Caco-2 (cell line): ENCODE measurements around the gene E2F1. TPM values are rescaled to one million over a fixed set of nuclear protein-coding genes. Genes with fewer than 3 reads are reported as not detected.

Experiments used
- BruUV-seq: library from RNA; stranded (reverse); fragments of 400-500 nt; replicated peaks from 2 replicates; lab custom pipeline; 2021; lab: Mats Ljungman, UMichigan
- CTCF ChIA-PET: fragments of 300-600 bp; sonication (Branson Sonifier 250); formaldehyde crosslinking; loops from one replicate; lab custom pipeline; 2022; ENCODE audit warnings: antibody characterized with exemption; lab: Charles Lee
- POLR2A ChIA-PET: fragments of 300-600 bp; sonication (Branson Sonifier 250); formaldehyde crosslinking; loops from one replicate; lab custom pipeline; 2022; ENCODE audit warnings: antibody characterized with exemption; lab: Charles Lee
- DNase-seq, 2 experiments: peaks; one replicate each; pipeline versions ENCODE4 v3.0.0 to v3.0.0-alpha.2; 2020 to 2022
- H3K27me3 ChIP-seq: replicated peaks from 2 replicates; pipeline ENCODE4 v1.6.0; 2011; ENCODE audit warnings: low read length; ENCODE audit not compliant: control insufficient read depth, insufficient read depth
- H3K36me3 ChIP-seq: 2 replicates; pipeline ENCODE4 v1.5.1; 2011; ENCODE audit warnings: low read length; ENCODE audit not compliant: control insufficient read depth, insufficient read depth
- H3K4me1 ChIP-seq: fragments of 250-450 bp; sonication (Bioruptor Pico); 2 replicates; pipeline ENCODE4 v1.5.1; 2020; ENCODE audit warnings: mild to moderate bottlenecking
- H3K4me3 ChIP-seq: 2 replicates; pipeline ENCODE4 v1.5.1; 2011; ENCODE audit warnings: low read depth, mild to moderate bottlenecking, control low read depth, low read length
- H3K9me3 ChIP-seq: fragments of 250-450 bp; sonication (Bioruptor Pico); 2 replicates; pipeline ENCODE4 v1.5.1; 2020; ENCODE audit warnings: mild to moderate bottlenecking, moderate library complexity
- H3K27ac Mint-ChIP-seq: one replicate; pipeline ENCODE4 v1.8.0; 2022; ENCODE audit warnings: mixed read lengths; ENCODE audit not compliant: unreplicated experiment
- H3K27me3 Mint-ChIP-seq: one replicate; pipeline ENCODE4 v1.8.0; 2022; ENCODE audit warnings: mixed read lengths; ENCODE audit not compliant: insufficient read depth, unreplicated experiment
- H3K36me3 Mint-ChIP-seq: one replicate; pipeline ENCODE4 v1.8.0; 2022; ENCODE audit warnings: mild to moderate bottlenecking, mixed read lengths; ENCODE audit not compliant: insufficient read depth, unreplicated experiment
- H3K4me1 Mint-ChIP-seq: one replicate; pipeline ENCODE4 v1.8.0; 2022; ENCODE audit warnings: low read depth, mixed read lengths; ENCODE audit not compliant: unreplicated experiment
- H3K4me3 Mint-ChIP-seq: one replicate; pipeline ENCODE4 v1.8.0; 2022; ENCODE audit warnings: mild to moderate bottlenecking, moderate library complexity, mixed read lengths; ENCODE audit not compliant: unreplicated experiment
- H3K9me3 Mint-ChIP-seq: one replicate; pipeline ENCODE4 v1.8.0; 2022; ENCODE audit warnings: mixed read lengths; ENCODE audit not compliant: unreplicated experiment
- CTCF ChIP-seq, 2 experiments: fragments of 200-600 bp in 1 of 2; IDR thresholded peaks; 1 replicate in 1 of 2; 2 replicates in 1 of 2; pipeline versions ENCODE4 v1.5.1 to v1.8.0; 2011 to 2022; ENCODE audit warnings: antibody characterized with exemption in 1 of 2, control low read depth in 1 of 2, inconsistent platforms in 1 of 2, low read depth in 1 of 2, low read length in 1 of 2, mild to moderate bottlenecking in 1 of 2, moderate library complexity in 1 of 2; ENCODE audit not compliant: insufficient read depth in 1 of 2, severe bottlenecking in 1 of 2, unreplicated experiment in 1 of 2
- intact Hi-C: fragments of 100-400 bp; cut with micrococcal nuclease; formaldehyde crosslinking; loops from one replicate; pipeline ENCODE4 v1.10.0; 2022; ENCODE audit not compliant: unreplicated experiment
- total RNA-seq: library from RNA; stranded (reverse); gene quantifications from 2 replicates; pipeline ENCODE4 v1.2.3, GENCODE V29; 2022

E2F1 gene
- total RNA-seq, 1 experiment from 2014 or later, result 74.7 TPM

GRCh38 chr20:33653900-33654596, 32.1 kb downstream of the E2F1 start:
- peaks cover 25% of the 10 kb centered on the region for H3K4me1 Mint-ChIP-seq
- peak overlapping the region; percentile 66 for H3K27ac Mint-ChIP-seq
- BruUV-seq, result no TSS peak
- no peak for TF ChIP-seq CTCF (IDR thresholded peaks at IDR 0.05; ENCODE audit: insufficient read depth in 1 of 2, low read depth in 1 of 2, low read length in 1 of 2, severe bottlenecking in 1 of 2, unreplicated experiment in 1 of 2)
- POLR2A ChIA-PET, result interaction anchor here (1.9 to 2.8 kb wide), 3 partner anchors 10 to 165 kb away, joined by 7 to 28 read pairs (median 26); partner anchors contain the start of genes ACTL10 and CBFA2T2
- DNase-seq, result peak; percentile 80 to 91
- Histone ChIP-seq H3K4me1 (peaks cover 27% of the 10 kb centered on the region), H3K27me3 (no peaks in the 10 kb centered on the region), H3K9me3 (no peaks in the 10 kb centered on the region), H3K4me3 (no peak overlapping the region), H3K36me3 (0 out of 2 replicates have a peak, but pooled peaks cover 1% of the 10 kb centered on the region)
- intact Hi-C loops, result loop anchor here (1.0 to 2.0 kb wide), 4 partner anchors 31 to 254 kb away; no protein-coding TSS in a partner anchor
- H3K27me3 Mint-ChIP-seq, result no peaks in the 10 kb centered on the region
- H3K9me3 Mint-ChIP-seq, result no peaks in the 10 kb centered on the region
- CTCF ChIA-PET, result interaction anchor here (0.6 to 6.5 kb wide), 23 partner anchors 9 to 392 kb away, joined by 3 to 127 read pairs (median 4); partner anchors contain the start of genes ACTL10, CBFA2T2, CDK5RAP1 and SNTA1
- peak overlapping the region; percentile 0 for H3K4me3 Mint-ChIP-seq
- H3K36me3 Mint-ChIP-seq, result peaks cover 77% of the 10 kb centered on the region

DNA sequence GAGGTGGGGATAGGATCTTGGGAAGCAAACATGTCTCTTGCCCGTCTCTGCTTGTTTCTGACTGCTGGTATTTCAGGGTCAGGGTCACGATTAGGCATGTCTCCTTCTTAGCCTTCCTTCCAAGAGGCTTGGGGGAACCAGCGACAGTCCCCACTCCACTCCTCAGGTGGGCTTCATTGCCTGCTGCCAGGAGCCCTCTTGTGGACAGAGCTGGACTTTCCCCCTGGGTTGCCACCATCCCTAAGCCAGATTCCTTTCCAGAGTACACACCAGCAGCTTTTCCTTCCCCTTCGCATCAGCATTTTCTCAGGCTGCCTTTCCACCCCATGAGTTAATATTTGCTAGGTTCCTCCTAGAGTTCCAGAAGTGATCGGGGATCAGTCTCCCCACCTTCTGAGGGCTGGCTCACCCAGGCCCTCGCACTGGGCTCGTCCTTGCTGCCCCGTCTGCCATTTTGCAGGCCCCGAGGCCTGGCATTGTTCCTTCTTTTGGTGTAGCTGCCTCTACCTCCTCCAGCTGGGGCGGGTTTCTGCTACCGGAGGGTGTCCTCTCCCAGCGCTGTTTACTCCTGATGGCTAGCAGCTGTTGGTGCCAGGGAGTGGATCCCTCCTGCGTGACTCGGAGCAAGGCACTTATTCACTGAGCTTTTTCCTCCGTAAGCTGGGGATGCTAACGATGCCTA, 32.8 kb downstream of the E2F1 start:
- Mint-ChIP-seq H3K27ac (peak overlapping the region; percentile 66), H3K27me3 (no peaks in the 10 kb centered on the region), H3K36me3 (peaks cover 76% of the 10 kb centered on the region), H3K4me3 (peak overlapping the region; percentile 24), H3K4me1 (peaks cover 25% of the 10 kb centered on the region), H3K9me3 (no peaks in the 10 kb centered on the region)
- H3K9me3 ChIP-seq, result no peaks in the 10 kb centered on the region
- BruUV-seq, result no TSS peak
- no peak overlapping the region for H3K4me3 ChIP-seq
- DNase-seq, result peak; percentile 90 to 92
- H3K27me3 ChIP-seq, result no peaks in the 10 kb centered on the region
- peaks cover 27% of the 10 kb centered on the region for H3K4me1 ChIP-seq
- H3K36me3 ChIP-seq, result 0 out of 2 replicates have a peak, but pooled peaks cover 1% of the 10 kb centered on the region
- POLR2A ChIA-PET, result interaction anchor here (0.5 to 2.8 kb wide), 5 partner anchors 10 to 456 kb away, joined by 3 to 28 read pairs (median 7); partner anchors contain the start of genes ACTL10 and CBFA2T2
- intact Hi-C loops, result loop anchor here (1.0 to 2.0 kb wide), 4 partner anchors 31 to 253 kb away; no protein-coding TSS in a partner anchor
- TF ChIP-seq CTCF (IDR thresholded peaks at IDR 0.05; ENCODE audit: insufficient read depth in 1 of 2, low read depth in 1 of 2, low read length in 1 of 2, severe bottlenecking in 1 of 2, unreplicated experiment in 1 of 2), result peak; percentile 99
- CTCF ChIA-PET, result interaction anchor here (0.6 to 6.5 kb wide), 23 partner anchors 9 to 391 kb away, joined by 3 to 127 read pairs (median 4); partner anchors contain the start of genes ACTL10, CBFA2T2, CDK5RAP1 and SNTA1

- Histone ChIP-seq H3K4me1 (peaks cover 27% of the 10 kb centered on the region), H3K36me3 (no peaks in the 10 kb centered on the region), H3K9me3 (no peaks in the 10 kb centered on the region), H3K27me3 (no peaks in the 10 kb centered on the region), H3K4me3 (no peak overlapping the region)
- peaks cover 77% of the 10 kb centered on the region for H3K36me3 Mint-ChIP-seq
- H3K4me1 Mint-ChIP-seq, result peaks cover 25% of the 10 kb centered on the region
- no TSS peak for BruUV-seq
- intact Hi-C loops, result loop anchor here (2.0 kb wide), 1 partner anchor 29 kb away; no protein-coding TSS in a partner anchor
- no peaks in the 10 kb centered on the region for H3K27me3 Mint-ChIP-seq
- CTCF ChIA-PET, result interaction anchor here (0.7 to 6.5 kb wide), 5 partner anchors 14 to 198 kb away, joined by 3 to 127 read pairs (median 6); partner anchors contain the start of genes ACTL10 and CBFA2T2
- POLR2A ChIA-PET, result interaction anchor here (1.3 kb wide), 1 partner anchor 11 kb away, joined by 5 read pairs; no protein-coding TSS in a partner anchor
- DNase-seq, result no peak
- no peak overlapping the region for H3K27ac Mint-ChIP-seq
- no peak overlapping the region for H3K4me3 Mint-ChIP-seq
- H3K9me3 Mint-ChIP-seq, result no peaks in the 10 kb centered on the region
- no peak for TF ChIP-seq CTCF (IDR thresholded peaks at IDR 0.05; ENCODE audit: insufficient read depth in 1 of 2, low read depth in 1 of 2, low read length in 1 of 2, severe bottlenecking in 1 of 2, unreplicated experiment in 1 of 2)
These were observed 34.6 kb downstream of the E2F1 start for GRCh38 chr20:33651562-33652048.
